WTC11 (cell line): ENCODE results near the gene RAMP3. TPM values are rescaled to one million over a fixed set of nuclear protein-coding genes. Genes with fewer than 3 reads are reported as not detected.

Experiments used
- ATAC-seq: fragments of 200-7000 bp; cut with Tn5 transposase; 2 replicates; pipeline ENCODE4 v1.10.0; 2021; ENCODE audit warnings: mild to moderate bottlenecking, moderate library complexity
- CTCF ChIA-PET: fragments of 300-600 bp; sonication (Branson Sonifier 250); formaldehyde crosslinking; loops from one replicate; lab custom pipeline; 2021; ENCODE audit warnings: antibody characterized with exemption; lab: Charles Lee
- POLR2A ChIA-PET: fragments of 350-600 bp; sonication (Branson Sonifier 250); formaldehyde crosslinking; loops from one replicate; lab custom pipeline; 2021; ENCODE audit warnings: antibody characterized with exemption; lab: Charles Lee
- DNase-seq: peaks from one replicate; pipeline ENCODE4 v3.0.0; 2021; ENCODE audit warnings: low spot score
- H3K27ac Mint-ChIP-seq: 2 replicates; pipeline ENCODE4 v1.8.0; 2021; ENCODE audit warnings: mixed read lengths
- H3K27me3 Mint-ChIP-seq: 2 replicates; pipeline ENCODE4 v1.8.0; 2021; ENCODE audit warnings: low read depth, mild to moderate bottlenecking, moderate library complexity, mixed read lengths
- H3K36me3 Mint-ChIP-seq: 2 replicates; pipeline ENCODE4 v1.8.0; 2021; ENCODE audit warnings: mixed read lengths
- H3K4me1 Mint-ChIP-seq: 2 replicates; pipeline ENCODE4 v1.8.0; 2022; ENCODE audit warnings: mixed read lengths
- H3K4me3 Mint-ChIP-seq: 2 replicates; pipeline ENCODE4 v1.8.0; 2021; ENCODE audit warnings: mild to moderate bottlenecking, moderate library complexity, mixed read lengths
- H3K9me3 Mint-ChIP-seq: 2 replicates; pipeline ENCODE4 v1.8.0; 2021; ENCODE audit warnings: mixed read lengths
- ATF6 ChIP-seq: sonication (generic); formaldehyde crosslinking; IDR thresholded peaks from 2 replicates; pipeline ENCODE4 v1.8.1; 2023; ENCODE audit warnings: mild to moderate bottlenecking, missing genetic modification reagents
- CDX4 ChIP-seq: fragments of 250-450 bp; sonication (Bioruptor Pico); IDR thresholded peaks from 2 replicates; pipeline ENCODE4 v1.9.0; 2021; ENCODE audit warnings: moderate library complexity, mild to moderate bottlenecking, inconsistent platforms, borderline replicate concordance
- ELF4 ChIP-seq: sonication (generic); formaldehyde crosslinking; IDR thresholded peaks from 2 replicates; pipeline ENCODE4 v1.8.1; 2022; ENCODE audit warnings: low read depth, mild to moderate bottlenecking, moderate library complexity, missing genetic modification reagents
- ERG ChIP-seq: fragments of 250-450 bp; sonication (Bioruptor Pico); IDR thresholded peaks from 2 replicates; pipeline ENCODE4 v1.8.0; 2021; ENCODE audit warnings: mild to moderate bottlenecking
- GABPB1 ChIP-seq: sonication (generic); formaldehyde crosslinking; IDR thresholded peaks from 2 replicates; pipeline ENCODE4 v1.8.1; 2023; ENCODE audit warnings: mild to moderate bottlenecking, missing genetic modification reagents
- GTF2I ChIP-seq: fragments of 250-450 bp; sonication (Bioruptor Pico); conservative IDR thresholded peaks from 2 replicates; pipeline ENCODE4 v1.4.0; 2021; ENCODE audit warnings: mild to moderate bottlenecking
- KAT7 ChIP-seq: sonication (generic); formaldehyde crosslinking; IDR thresholded peaks from 2 replicates; pipeline ENCODE4 v1.8.1; 2023; ENCODE audit warnings: missing genetic modification reagents, mild to moderate bottlenecking, borderline replicate concordance
- NR3C1 ChIP-seq: sonication (generic); formaldehyde crosslinking; conservative IDR thresholded peaks from 2 replicates; pipeline ENCODE4 v1.8.1; 2023; ENCODE audit warnings: low read depth, mild to moderate bottlenecking, missing genetic modification reagents
- STAT6 ChIP-seq: sonication (generic); formaldehyde crosslinking; conservative IDR thresholded peaks from 2 replicates; pipeline ENCODE4 v1.8.1; 2023; ENCODE audit warnings: mild to moderate bottlenecking, low read depth, missing genetic modification reagents, moderate library complexity
- ZBTB43 ChIP-seq: sonication (generic); formaldehyde crosslinking; IDR thresholded peaks from 2 replicates; pipeline ENCODE4 v1.8.1; 2023; ENCODE audit warnings: mild to moderate bottlenecking, missing genetic modification reagents
- ZNF138 ChIP-seq: sonication (generic); formaldehyde crosslinking; conservative IDR thresholded peaks from 2 replicates; pipeline ENCODE4 v1.8.1; 2022; ENCODE audit warnings: mild to moderate bottlenecking, moderate library complexity, missing genetic modification reagents
- ZNF263 ChIP-seq: sonication (generic); formaldehyde crosslinking; IDR thresholded peaks from 2 replicates; pipeline ENCODE4 v1.8.1; 2022; ENCODE audit warnings: low read depth, mild to moderate bottlenecking, moderate library complexity, missing genetic modification reagents
- ZSCAN18 ChIP-seq: fragments of 250-450 bp; sonication (Bioruptor Pico); IDR thresholded peaks from 2 replicates; pipeline ENCODE4 v2.1.2; 2022; ENCODE audit warnings: mild to moderate bottlenecking, moderate library complexity
- total RNA-seq: library from RNA; stranded (reverse); gene quantifications from 3 replicates; pipeline ENCODE4 v1.2.3, GENCODE V29; 2021

The RAMP3 gene
- total RNA-seq, 1 experiment from 2014 or later: 0.85 TPM

GRCh38 chr7:45183711-45184210 lies 26.2 kb downstream of the RAMP3 start:
- Mint-ChIP-seq H3K4me3 (no peak overlapping the region), H3K4me1 (no peaks in the 10 kb centered on the region)
- no peak for TF ChIP-seq KAT7
- no peak for TF ChIP-seq CDX4
- no peak for TF ChIP-seq ZSCAN18 (CRISPR knock-in tag)
- no peak for TF ChIP-seq ERG (CRISPR knock-in tag)
- no peak for TF ChIP-seq ZNF138
- TF ChIP-seq ZBTB43 (CRISPR knock-in tag): no peak
- no peak for TF ChIP-seq NR3C1 (CRISPR knock-in tag)
- no peak for TF ChIP-seq ELF4 (CRISPR knock-in tag)
- no peak for TF ChIP-seq GTF2I (CRISPR knock-in tag)
- TF ChIP-seq, all 79 proteins: peak for 0
- no peak overlapping the region for H3K27ac Mint-ChIP-seq
- H3K9me3 Mint-ChIP-seq: no peaks in the 10 kb centered on the region
- ATAC-seq (no peak), DNase-seq (no peak)
- 0 out of 2 replicates have a peak, but pooled peaks cover under 1% of the 10 kb centered on the region for H3K27me3 Mint-ChIP-seq
- ChIA-PET POLR2A (no interaction called here), CTCF (no interaction called here)
- no peaks in the 10 kb centered on the region for H3K36me3 Mint-ChIP-seq

GRCh38 chr7:45184326-45185027 lies 26.9 kb downstream of the RAMP3 start:
- no peaks in the 10 kb centered on the region for H3K4me1 Mint-ChIP-seq
- DNase-seq (no peak), ATAC-seq (no peak)
- no peaks in the 10 kb centered on the region for H3K27me3 Mint-ChIP-seq
- H3K36me3 Mint-ChIP-seq: no peaks in the 10 kb centered on the region
- no peak overlapping the region for H3K27ac Mint-ChIP-seq
- H3K9me3 Mint-ChIP-seq: no peaks in the 10 kb centered on the region
- H3K4me3 Mint-ChIP-seq: no peak overlapping the region
- TF ChIP-seq ATF6 (CRISPR knock-in tag) (no peak), ERG (CRISPR knock-in tag) (no peak)
- ChIA-PET POLR2A (no interaction called here), CTCF (no interaction called here)

GRCh38 chr7:45185028-45185863 lies 27.7 kb downstream of the RAMP3 start:
- Mint-ChIP-seq H3K27ac (no peak overlapping the region), H3K36me3 (no peaks in the 10 kb centered on the region), H3K27me3 (no peaks in the 10 kb centered on the region), H3K4me3 (no peak overlapping the region), H3K4me1 (no peaks in the 10 kb centered on the region), H3K9me3 (no peaks in the 10 kb centered on the region)
- CTCF ChIA-PET: no interaction called here
- ATAC-seq: no peak
- DNase-seq: no peak
- POLR2A ChIA-PET: no interaction called here
- TF ChIP-seq ZNF263: no peak
- no peak for TF ChIP-seq STAT6 (CRISPR knock-in tag)
- no peak for TF ChIP-seq CDX4
- TF ChIP-seq GABPB1 (CRISPR knock-in tag): no peak
